ENCODE data around the gene MDN1. TPM values are rescaled to one million over a fixed set of nuclear protein-coding genes. Genes with fewer than 3 reads are reported as not detected.
"Not testable (repeated sequence)": the region's sequence is repeated elsewhere in the genome, so short reads cannot be mapped to it uniquely, and the experiment has no call there.

The MDN1 gene
- total RNA-seq, 1 donor from 2014 or later = 29.6 TPM

DNA sequence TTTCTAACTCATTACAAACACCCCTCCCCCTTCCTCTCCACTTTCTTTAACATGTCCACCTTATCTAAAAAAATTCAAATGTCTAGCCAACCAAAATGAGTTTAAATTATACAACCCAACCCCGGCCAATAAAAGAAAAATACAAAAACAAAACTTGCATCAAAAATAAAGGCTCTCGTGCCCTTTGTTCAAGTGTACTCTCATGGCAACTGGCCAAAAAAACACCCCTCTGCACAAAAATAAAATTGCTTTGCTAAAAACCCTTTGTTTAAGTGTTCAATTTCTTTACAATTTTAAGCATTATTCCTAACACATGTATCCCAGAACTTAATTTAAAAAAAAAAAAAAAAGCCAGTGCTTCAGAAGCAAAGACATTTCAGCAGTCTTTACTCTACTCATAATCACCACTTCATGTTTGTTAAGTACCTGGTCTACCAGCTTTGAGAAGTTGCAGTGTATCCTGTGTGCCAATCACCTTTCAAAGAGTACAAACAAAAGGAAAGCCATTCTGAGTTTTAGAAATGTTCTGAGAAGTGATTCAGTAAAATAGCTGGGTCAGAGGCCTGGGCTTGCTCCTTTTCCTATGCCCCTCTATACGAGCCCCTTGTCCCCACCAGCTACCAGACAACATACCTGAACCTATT is 87.5 kb downstream of the MDN1 start:
- TF ChIP-seq CTCF (IDR thresholded peaks at IDR 0.05) = no peak
- peaks cover 70% of the 10 kb centered on the region for H3K36me3 ChIP-seq
- peak; percentile 85 to 94 for ATAC-seq
- H3K27ac ChIP-seq = no peak overlapping the region
- no peak for DNase-seq
- intact Hi-C loops (cut with DNase I) = no loop called here
- no peak overlapping the region for H3K4me3 ChIP-seq
- no peaks in the 10 kb centered on the region for H3K9me3 ChIP-seq
- no peaks in the 10 kb centered on the region for H3K4me1 ChIP-seq
- no peaks in the 10 kb centered on the region for H3K27me3 ChIP-seq (ENCODE audit: low read depth)

DNA sequence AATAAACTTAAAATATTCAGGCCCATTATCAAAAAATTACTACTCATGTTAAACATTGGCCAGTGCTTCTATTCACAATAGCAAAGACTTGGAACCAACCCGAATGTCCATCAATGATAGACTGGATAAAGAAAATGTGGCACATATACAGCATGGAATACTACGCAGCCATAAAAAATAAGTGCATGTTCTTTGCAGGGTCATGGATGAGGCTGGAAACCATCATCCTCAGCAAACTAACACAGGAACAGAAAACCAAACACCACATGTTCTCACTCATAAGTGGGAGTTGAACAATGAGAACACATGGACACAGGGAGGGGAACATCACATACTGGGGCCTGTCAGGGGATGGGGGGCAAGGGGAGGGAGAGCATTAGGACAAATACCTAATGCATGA is 88.3 kb downstream of the MDN1 start:
- H3K9me3 ChIP-seq; H3K27ac ChIP-seq; H3K27me3 ChIP-seq (ENCODE audit: low read depth); DNase-seq; H3K4me3 ChIP-seq; H3K4me1 ChIP-seq; intact Hi-C loops (cut with DNase I); ATAC-seq: not testable (repeated sequence)
- H3K36me3 ChIP-seq = peaks cover 70% of the 10 kb centered on the region

GRCh38 chr6:89729818-89730217 is 89.8 kb downstream of the MDN1 start:
- no peaks in the 10 kb centered on the region for H3K4me1 ChIP-seq
- no peaks in the 10 kb centered on the region for H3K27me3 ChIP-seq (ENCODE audit: low read depth)
- no peaks in the 10 kb centered on the region for H3K9me3 ChIP-seq
- intact Hi-C loops (cut with DNase I) = no loop called here
- H3K27ac ChIP-seq = no peak overlapping the region
- H3K4me3 ChIP-seq = no peak overlapping the region
- no peak for ATAC-seq
- TF ChIP-seq CTCF (IDR thresholded peaks at IDR 0.05) = no peak
- H3K36me3 ChIP-seq = peaks cover 74% of the 10 kb centered on the region
- no peak for DNase-seq

DNA sequence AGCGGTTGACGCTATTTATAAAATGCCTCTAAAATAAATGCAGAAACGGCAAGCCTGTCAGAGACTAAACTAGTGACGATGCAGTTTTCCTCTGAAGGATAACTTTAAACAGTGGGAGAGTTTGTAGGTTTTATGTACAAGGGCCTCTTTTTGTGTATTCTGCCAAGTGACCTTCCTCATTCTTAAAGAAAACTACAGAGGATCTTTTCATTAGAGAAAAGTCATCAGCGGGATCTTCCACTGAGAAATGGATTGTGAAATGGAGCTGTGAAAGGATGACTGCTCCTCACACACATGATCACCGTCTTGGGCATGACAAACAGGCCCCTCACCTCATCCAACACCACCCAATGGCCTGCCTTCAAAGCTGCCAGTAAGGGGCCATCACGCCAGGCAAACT is 92.1 kb downstream of the MDN1 start:
- no peaks in the 10 kb centered on the region for H3K9me3 ChIP-seq
- H3K4me3 ChIP-seq = no peak overlapping the region
- peaks cover 91% of the 10 kb centered on the region for H3K36me3 ChIP-seq
- ATAC-seq (no peak), DNase-seq (no peak)
- intact Hi-C loops (cut with DNase I) = no loop called here
- H3K27ac ChIP-seq = no peak overlapping the region
- no peaks in the 10 kb centered on the region for H3K27me3 ChIP-seq (ENCODE audit: low read depth)
- H3K4me1 ChIP-seq = no peaks in the 10 kb centered on the region
- no peak for TF ChIP-seq CTCF (IDR thresholded peaks at IDR 0.05)

- peaks cover 94% of the 10 kb centered on the region for H3K36me3 ChIP-seq
- H3K4me1 ChIP-seq = no peaks in the 10 kb centered on the region
- DNase-seq = no peak
- no peak for TF ChIP-seq CTCF (IDR thresholded peaks at IDR 0.05)
- no peaks in the 10 kb centered on the region for H3K9me3 ChIP-seq
- ATAC-seq = no peak
- intact Hi-C loops (cut with DNase I) = no loop called here
- no peaks in the 10 kb centered on the region for H3K27me3 ChIP-seq (ENCODE audit: low read depth)
- no peak overlapping the region for H3K27ac ChIP-seq
- no peak overlapping the region for H3K4me3 ChIP-seq
Observed at GRCh38 chr6:89724981-89725380, 94.6 kb downstream of the MDN1 start.

DNA sequence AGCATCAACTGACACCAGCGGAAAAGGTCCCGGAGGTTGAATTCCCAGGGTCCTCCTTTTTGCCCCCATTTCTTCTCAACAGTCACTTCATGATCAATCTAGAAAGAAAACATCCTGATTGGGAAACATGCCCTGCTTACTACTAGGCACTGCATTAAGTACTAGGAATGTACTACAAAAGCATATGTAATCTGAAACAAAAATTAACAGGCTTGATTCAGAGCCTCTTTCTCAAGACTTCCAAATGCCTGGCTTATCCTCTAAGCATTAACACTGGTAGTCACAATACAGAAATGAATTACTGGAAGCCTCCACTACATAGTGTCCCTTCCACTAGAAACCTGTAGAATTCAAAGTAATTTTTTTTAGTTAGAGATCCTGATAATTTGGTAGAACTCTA is 96.5 kb downstream of the MDN1 start:
- Histone ChIP-seq H3K36me3 (peaks cover 92% of the 10 kb centered on the region), H3K4me3 (no peak overlapping the region), H3K27ac (no peak overlapping the region), H3K4me1 (no peaks in the 10 kb centered on the region), H3K9me3 (no peaks in the 10 kb centered on the region), H3K27me3 (ENCODE audit: low read depth) (no peaks in the 10 kb centered on the region)
- no peak for ATAC-seq
- TF ChIP-seq CTCF (IDR thresholded peaks at IDR 0.05) = no peak
- intact Hi-C loops (cut with DNase I) = no loop called here
- DNase-seq = no peak

Data from lower lobe of right lung (tissue), 2 donors.